ENCODE measurements around the gene INSIG2.

The INSIG2 gene

GRCh38 chr2:118131771-118132170, 43.5 kb downstream of the INSIG2 start:
- DNase-seq = no peak

DNA sequence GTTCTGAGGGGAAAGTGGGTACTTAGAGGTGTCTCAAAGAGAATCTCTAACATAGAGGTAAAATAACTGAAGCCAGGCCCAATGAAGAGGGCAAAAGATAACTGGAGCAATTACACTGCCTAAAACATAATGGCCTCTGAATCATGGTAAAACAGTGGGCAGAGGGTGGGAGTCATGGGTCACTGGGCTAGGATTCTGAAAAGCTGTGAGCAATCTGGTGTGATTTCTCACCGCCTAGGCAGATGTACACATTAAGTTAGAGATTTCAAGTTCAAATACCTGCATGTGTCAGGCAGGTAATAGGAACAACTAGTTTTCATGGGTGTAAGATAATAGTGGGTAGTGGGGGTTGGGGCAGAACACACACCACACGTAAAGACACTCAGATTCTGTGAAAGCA, 45.6 kb downstream of the INSIG2 start:
- DNase-seq = no peak

GRCh38 chr2:118134650-118135049, 46.4 kb downstream of the INSIG2 start:
- DNase-seq = no peak

DNA sequence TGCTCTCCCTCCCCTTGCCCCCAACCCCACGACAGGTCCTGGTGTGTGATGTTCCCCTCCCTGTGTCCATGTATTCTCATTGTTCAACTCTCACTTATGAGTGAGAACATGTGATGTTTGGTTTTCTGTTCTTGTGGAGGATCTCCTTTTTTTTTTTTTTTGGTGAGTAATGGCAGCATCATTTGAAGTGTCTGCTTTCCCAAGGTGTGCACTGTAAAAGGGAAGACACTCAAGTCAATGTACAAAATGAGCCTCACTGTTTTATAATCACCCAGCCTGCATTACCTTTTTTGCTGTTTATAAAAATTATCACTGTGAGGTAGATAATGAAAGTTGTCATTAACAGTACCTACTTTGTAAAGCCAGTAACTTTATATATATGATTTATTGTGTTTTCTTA, 56.9 kb downstream of the INSIG2 start:
- DNase-seq = no peak

DNA sequence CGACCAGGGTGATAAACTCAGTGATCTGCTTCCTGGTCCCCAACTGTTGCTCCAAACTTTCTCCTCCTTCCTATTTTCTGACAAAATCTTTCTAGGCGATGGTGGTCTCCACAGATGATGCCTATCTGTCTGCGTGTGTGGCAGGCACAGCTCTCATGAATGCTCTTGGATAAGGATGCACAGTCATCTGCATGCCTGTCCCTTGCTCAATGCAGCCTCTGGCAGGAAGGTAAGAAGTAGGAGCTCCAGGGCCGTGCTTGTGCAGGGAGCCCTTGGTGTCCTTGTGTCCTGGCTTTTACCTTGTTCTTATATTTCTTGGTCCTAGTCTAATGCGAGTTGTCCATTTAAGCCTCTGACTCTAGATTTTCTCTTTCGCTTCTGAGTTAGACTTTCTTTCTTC, 57.5 kb downstream of the INSIG2 start:
- DNase-seq = no peak

DNA sequence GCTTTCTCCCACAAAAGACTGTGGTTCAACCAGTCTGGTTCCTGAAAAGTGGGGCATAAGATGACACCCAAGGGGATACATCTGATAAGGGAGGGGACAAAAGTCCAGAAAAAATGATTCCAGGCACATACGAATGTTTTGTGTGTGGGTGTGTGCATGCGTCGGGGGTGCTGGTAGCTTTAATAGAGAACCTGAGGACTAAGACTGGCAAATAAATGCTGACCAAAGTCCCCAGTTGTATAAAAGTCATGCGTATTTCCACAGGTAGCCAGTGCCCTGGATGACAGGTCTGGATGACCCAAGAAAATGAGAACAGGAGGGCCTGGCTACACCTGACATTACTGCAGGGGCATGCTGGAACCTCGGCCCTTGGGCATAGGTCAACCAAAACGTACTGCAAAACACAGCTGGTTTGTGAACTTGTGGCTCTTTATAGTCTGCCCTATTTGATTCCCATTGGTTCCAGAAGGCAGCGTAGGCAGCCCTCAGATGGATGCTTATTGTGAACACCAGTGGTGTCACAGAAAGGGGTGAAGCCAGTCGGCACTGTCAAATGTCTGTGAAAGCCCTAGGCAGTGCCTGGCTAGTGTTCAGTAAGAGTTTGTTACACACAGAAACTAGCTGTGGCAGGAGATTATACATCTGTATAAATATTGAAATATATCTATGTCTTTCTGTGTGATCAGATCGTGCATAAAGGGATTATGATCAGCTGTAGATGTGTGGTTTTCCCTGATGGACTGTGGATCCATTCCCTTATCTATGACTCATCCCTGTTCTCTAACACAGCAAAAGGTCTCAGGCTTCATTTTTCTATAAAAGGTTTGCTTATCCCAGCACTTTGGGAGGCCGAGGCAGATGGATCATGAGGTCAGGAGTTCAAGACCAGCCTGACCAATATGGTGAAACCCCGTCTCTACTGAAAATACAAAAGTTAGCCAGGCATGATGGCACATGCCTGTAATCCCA, 58.3 kb downstream of the INSIG2 start:
- no peak for DNase-seq

GRCh38 chr2:118148133-118148532, 59.9 kb downstream of the INSIG2 start:
- DNase-seq = no peak

DNA sequence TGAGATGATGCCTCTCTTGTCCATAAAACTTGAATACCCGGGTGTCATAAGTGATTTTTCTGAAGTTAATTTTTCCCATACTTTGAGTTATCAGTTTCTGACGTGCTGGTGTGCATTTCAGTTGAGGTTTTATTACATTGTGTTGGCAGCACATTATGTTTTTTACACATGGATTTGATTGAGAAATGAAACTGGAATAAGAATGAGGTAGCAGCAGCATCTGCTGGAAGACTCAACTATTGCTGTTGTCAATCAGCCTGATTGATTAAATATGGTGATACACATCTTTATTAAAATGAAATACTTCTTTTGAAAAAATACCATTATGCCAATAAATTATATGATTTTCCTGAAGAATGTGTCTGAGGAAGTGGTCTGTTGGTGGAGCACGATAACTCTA, 60.5 kb downstream of the INSIG2 start:
- DNase-seq = no peak

DNA sequence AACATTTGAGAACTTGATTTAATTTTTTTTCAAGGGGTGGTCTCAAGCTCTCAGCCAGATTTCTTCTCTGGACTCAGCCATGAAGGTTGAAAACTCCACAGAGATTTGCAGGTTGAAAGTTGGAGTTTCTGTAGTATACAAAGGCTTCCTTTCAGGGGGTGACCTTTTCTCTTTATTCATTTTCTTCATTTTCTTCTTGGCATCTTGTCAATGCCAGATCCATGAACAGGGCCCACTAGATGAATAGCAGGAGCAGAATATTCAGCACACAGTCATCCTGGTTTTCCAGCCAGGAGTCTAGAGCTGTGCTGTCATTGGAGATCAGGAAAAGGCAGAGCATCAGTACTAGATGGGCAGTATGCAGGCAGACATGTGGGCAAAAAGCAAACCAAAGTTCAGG, 62.0 kb downstream of the INSIG2 start:
- DNase-seq = no peak

GRCh38 chr2:118151831-118152230, 63.6 kb downstream of the INSIG2 start:
- no peak for DNase-seq

- DNase-seq = no peak
These were observed 65.2 kb downstream of the INSIG2 start for GRCh38 chr2:118153433-118153832.

- no peak for DNase-seq
These were observed 65.9 kb downstream of the INSIG2 start for GRCh38 chr2:118154176-118154575.
